NK-92 treated with Interleukin-12 subunit alpha and Interleukin-12 subunit beta, amount 100 ng/mL, for 24 hours (cell line): Measurements from ENCODE around the gene TAPT1.
"Not testable (repeated sequence)": the region's sequence is repeated elsewhere in the genome, so short reads cannot be mapped to it uniquely, and the experiment has no call there.

Source experiments
- DNase-seq: peaks from one replicate; lab custom pipeline; 2025; lab: John Stamatoyannopoulos, UW

Gene TAPT1

GRCh38 chr4:16171831-16172230 lies 54.4 kb downstream of the TAPT1 start:
- DNase-seq = no peak

- no peak for DNase-seq
Measured at GRCh38 chr4:16169490-16169889, 56.8 kb downstream of the TAPT1 start.

GRCh38 chr4:16168710-16169388 lies 57.4 kb downstream of the TAPT1 start:
- DNase-seq = no peak

GRCh38 chr4:16168144-16168543 lies 58.1 kb downstream of the TAPT1 start:
- no peak for DNase-seq

GRCh38 chr4:16165931-16166330 lies 60.3 kb downstream of the TAPT1 start:
- no peak for DNase-seq

- DNase-seq = no peak
Measured at GRCh38 chr4:16162891-16163290, 63.4 kb downstream of the TAPT1 start.

GRCh38 chr4:16161851-16162408 lies 64.3 kb downstream of the TAPT1 start:
- no peak for DNase-seq

GRCh38 chr4:16160457-16160856 lies 65.8 kb downstream of the TAPT1 start:
- no peak for DNase-seq

- DNase-seq = no peak
Measured at GRCh38 chr4:16159286-16159685, 67.0 kb downstream of the TAPT1 start.

GRCh38 chr4:16158504-16158852 lies 67.8 kb downstream of the TAPT1 start:
- no peak for DNase-seq

GRCh38 chr4:16157609-16158503 lies 68.4 kb downstream of the TAPT1 start:
- DNase-seq = no peak

- no peak for DNase-seq
Measured at GRCh38 chr4:16155528-16156169, 70.6 kb downstream of the TAPT1 start.

GRCh38 chr4:16154451-16154850 lies 71.8 kb downstream of the TAPT1 start:
- no peak for DNase-seq

- no peak for DNase-seq
Measured at GRCh38 chr4:16150716-16151115, 75.6 kb downstream of the TAPT1 start.

GRCh38 chr4:16144913-16145312 lies 81.4 kb downstream of the TAPT1 start:
- not testable (repeated sequence) for DNase-seq

- no peak for DNase-seq
Measured at GRCh38 chr4:16142598-16143310, 83.5 kb downstream of the TAPT1 start.

- no peak for DNase-seq
Measured at GRCh38 chr4:16140879-16141249, 85.4 kb downstream of the TAPT1 start.

GRCh38 chr4:16140231-16140878 lies 85.9 kb downstream of the TAPT1 start:
- DNase-seq = no peak

GRCh38 chr4:16139066-16139945 lies 87.0 kb downstream of the TAPT1 start:
- DNase-seq = no peak

- DNase-seq = no peak
Measured at GRCh38 chr4:16136827-16137226, 89.4 kb downstream of the TAPT1 start.

- DNase-seq = no peak
Measured at GRCh38 chr4:16136311-16136710, 90.0 kb downstream of the TAPT1 start.
